Measurements from ENCODE around the gene HDAC9. TPM values are rescaled to one million over a fixed set of nuclear protein-coding genes. Genes with fewer than 3 reads are reported as not detected.

The HDAC9 gene
- total RNA-seq, 1 experiment from 2014 or later = 17.1 TPM

DNA sequence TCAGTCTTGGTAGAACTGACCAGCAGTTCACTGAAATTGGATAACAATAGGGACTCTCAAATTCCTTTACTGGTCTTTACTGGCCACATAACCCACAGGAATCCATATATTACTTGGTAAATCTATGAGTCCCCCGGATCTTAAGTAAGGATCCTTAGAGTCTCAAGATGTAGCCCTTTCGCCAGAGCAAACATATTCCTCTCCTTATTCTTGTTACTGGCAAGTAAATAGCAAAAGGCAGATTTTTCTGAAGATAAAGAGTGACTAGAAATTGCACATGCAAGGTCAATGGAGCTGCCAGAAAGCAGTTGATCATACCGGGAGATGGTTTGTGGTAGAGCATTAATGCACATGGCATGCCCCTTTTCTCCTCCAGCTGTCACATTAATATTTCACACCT is 283.0 kb downstream of the HDAC9 start:
- no peaks in the 10 kb centered on the region for H3K27me3 ChIP-seq (ENCODE audit: control insufficient read depth, insufficient read depth, low read length)
- ChIA-PET CTCF (no interaction called here), POLR2A (no interaction called here)
- no TSS peak for BruUV-seq (replicated peaks)
- ATAC-seq (no peak), DNase-seq (ENCODE audit: low read depth, low spot score) (no peak)
- in situ Hi-C loops (cut with HindIII; ENCODE audit: low pct_unique_long_range_greater_than_20kb, low sequenced_read_pairs) (no loop called here), intact Hi-C loops (cut with micrococcal nuclease; ENCODE audit: unreplicated experiment) (no loop called here)
- H3K27ac ChIP-seq (ENCODE audit: low read length) = no peak overlapping the region
- no peaks in the 10 kb centered on the region for H3K36me3 ChIP-seq (ENCODE audit: control insufficient read depth, insufficient read depth, low read length)
- TF ChIP-seq SIN3A (IDR thresholded peaks at IDR 0.05; ENCODE audit: borderline replicate concordance, insufficient read depth, low read depth, low read length) = no peak
- no peak for TF ChIP-seq TCF7L2 (IDR thresholded peaks at IDR 0.05; ENCODE audit: low read depth, low read length)
- TF ChIP-seq CTCF (IDR thresholded peaks at IDR 0.05) = no peak
- no peak for TF ChIP-seq POLR2AphosphoS5 (IDR thresholded peaks at IDR 0.05; ENCODE audit: low read depth, low read length)
- TF ChIP-seq REST (IDR thresholded peaks at IDR 0.05; ENCODE audit: insufficient read depth in 1 of 2, low read depth in 2 of 2, low read length in 1 of 2) = no peak
- H3K4me3 ChIP-seq (ENCODE audit: low read depth in 2 of 2, low read length in 2 of 2) = no peak overlapping the region
- no peaks in the 10 kb centered on the region for H3K4me1 ChIP-seq (ENCODE audit: control insufficient read depth, insufficient read depth, low read length)
- H3K9me3 ChIP-seq (ENCODE audit: control insufficient read depth, insufficient read depth, low read depth, low read length) = no peaks in the 10 kb centered on the region

GRCh38 chr7:18780266-18780665 is 284.7 kb downstream of the HDAC9 start:
- no peak for DNase-seq (ENCODE audit: low read depth, low spot score)
- no peak for ATAC-seq
- Histone ChIP-seq H3K9me3 (ENCODE audit: control insufficient read depth, insufficient read depth, low read depth, low read length) (no peaks in the 10 kb centered on the region), H3K27me3 (ENCODE audit: control insufficient read depth, insufficient read depth, low read length) (no peaks in the 10 kb centered on the region), H3K36me3 (ENCODE audit: control insufficient read depth, insufficient read depth, low read length) (no peaks in the 10 kb centered on the region), H3K4me1 (ENCODE audit: control insufficient read depth, insufficient read depth, low read length) (no peaks in the 10 kb centered on the region), H3K27ac (ENCODE audit: low read length) (no peak overlapping the region), H3K4me3 (ENCODE audit: low read depth in 2 of 2, low read length in 2 of 2) (no peak overlapping the region)
- intact Hi-C loops (cut with micrococcal nuclease; ENCODE audit: unreplicated experiment) = no loop called here
- CTCF ChIA-PET = no interaction called here
- in situ Hi-C loops (cut with HindIII; ENCODE audit: low pct_unique_long_range_greater_than_20kb, low sequenced_read_pairs) = no loop called here
- POLR2A ChIA-PET = no interaction called here
- no peak for TF ChIP-seq TCF7L2 (IDR thresholded peaks at IDR 0.05; ENCODE audit: low read depth, low read length)
- TF ChIP-seq SIN3A (IDR thresholded peaks at IDR 0.05; ENCODE audit: borderline replicate concordance, insufficient read depth, low read depth, low read length) = no peak
- TF ChIP-seq REST (IDR thresholded peaks at IDR 0.05; ENCODE audit: insufficient read depth in 1 of 2, low read depth in 2 of 2, low read length in 1 of 2) = no peak
- no peak for TF ChIP-seq CTCF (IDR thresholded peaks at IDR 0.05)
- no peak for TF ChIP-seq POLR2AphosphoS5 (IDR thresholded peaks at IDR 0.05; ENCODE audit: low read depth, low read length)
- BruUV-seq (replicated peaks) = no TSS peak
